Neural cell (in vitro differentiated cells): ENCODE measurements around the gene NAB2. TPM values are rescaled to one million over a fixed set of nuclear protein-coding genes. Genes with fewer than 3 reads are reported as not detected.

ENCODE experiments used
- H2AFZ ChIP-seq: fragments of 200-600, 300-800 bp; sonication (generic), shearing (Covaris generic); 2 replicates; pipeline ENCODE4 v1.6.0; 2014; ENCODE audit warnings: low read depth, mild to moderate bottlenecking, antibody characterized with exemption, low read length, moderate library complexity
- H3F3A ChIP-seq: fragments of 200-600 bp; shearing (Covaris generic); 2 replicates; pipeline ENCODE4 v1.6.1; 2016; ENCODE audit warnings: mild to moderate bottlenecking, moderate library complexity, mixed read lengths, antibody characterized with exemption, low read length; ENCODE audit not compliant: insufficient read depth, poor library complexity, severe bottlenecking
- H3K27ac ChIP-seq: fragments of 200-600, 300-800 bp; sonication (generic), shearing (Covaris generic); 2 replicates; pipeline ENCODE4 v1.5.1; 2014; ENCODE audit warnings: mild to moderate bottlenecking, low read length, moderate library complexity
- H3K27me3 ChIP-seq: fragments of 300-800, 200-600 bp; sonication (generic), shearing (Covaris generic); 2 replicates; pipeline ENCODE4 v1.6.0; 2014; ENCODE audit warnings: mild to moderate bottlenecking, low read depth, low read length, moderate library complexity; ENCODE audit not compliant: insufficient read depth
- H3K36me3 ChIP-seq: fragments of 300-800, 200-600 bp; sonication (generic), shearing (Covaris generic); 2 replicates; pipeline ENCODE4 v1.5.1; 2014; ENCODE audit warnings: mild to moderate bottlenecking, antibody characterized with exemption, low read length, moderate library complexity; ENCODE audit not compliant: insufficient read depth
- H3K4me2 ChIP-seq: fragments of 300-800, 200-600 bp; sonication (generic), shearing (Covaris generic); 2 replicates; pipeline ENCODE4 v1.6.0; 2014; ENCODE audit warnings: mild to moderate bottlenecking, low read length
- H3K4me3 ChIP-seq: fragments of 300-800, 200-600 bp; sonication (generic), shearing (Covaris generic); 2 replicates; pipeline ENCODE4 v1.5.1; 2014; ENCODE audit warnings: mild to moderate bottlenecking, low read length, moderate library complexity
- H3K79me2 ChIP-seq: fragments of 200-600 bp; shearing (Covaris generic); replicated peaks from 2 replicates; pipeline ENCODE4 v1.6.0; 2014; ENCODE audit warnings: mild to moderate bottlenecking, low read length, moderate library complexity; ENCODE audit not compliant: insufficient read depth
- H3K9ac ChIP-seq: fragments of 300-800, 200-600 bp; sonication (generic), shearing (Covaris generic); 2 replicates; pipeline ENCODE4 v1.6.1; 2016; ENCODE audit warnings: mild to moderate bottlenecking, low read length, mixed read lengths
- H3K9me2 ChIP-seq: fragments of 200-600 bp; shearing (Covaris generic); 2 replicates; pipeline ENCODE4 v1.6.1; 2016; ENCODE audit warnings: mild to moderate bottlenecking, low read length, mixed read lengths; ENCODE audit not compliant: insufficient read depth
- H3K9me3 ChIP-seq: fragments of 200-600, 300-800 bp; sonication (generic), shearing (Covaris generic); 2 replicates; pipeline ENCODE4 v1.6.1; 2016; ENCODE audit warnings: mild to moderate bottlenecking, mixed run types, low read length, moderate library complexity, mixed read lengths
- H4K20me1 ChIP-seq: fragments of 200-600 bp; shearing (Covaris generic); 2 replicates; pipeline ENCODE4 v1.6.1; 2016; ENCODE audit warnings: mild to moderate bottlenecking, mixed run types; ENCODE audit not compliant: insufficient read depth
- EP300 ChIP-seq: fragments of 450-650 bp; conservative IDR thresholded peaks from 2 replicates; pipeline ENCODE4 v1.6.1; 2014; ENCODE audit warnings: antibody characterized with exemption, mild to moderate bottlenecking, moderate library complexity; ENCODE audit not compliant: poor library complexity, severe bottlenecking
- EZH2 ChIP-seq: fragments of 200-600, 300-800 bp; shearing (Covaris generic), sonication (generic); IDR thresholded peaks from 2 replicates; pipeline ENCODE4 v1.6.1; 2014; ENCODE audit warnings: antibody characterized with exemption, low read length, borderline replicate concordance, mild to moderate bottlenecking; ENCODE audit not compliant: insufficient read depth, poor library complexity, severe bottlenecking
- MXI1 ChIP-seq: fragments of 450-650 bp; conservative IDR thresholded peaks from 2 replicates; pipeline ENCODE4 v1.6.1; 2014; ENCODE audit warnings: antibody characterized with exemption, mild to moderate bottlenecking; ENCODE audit not compliant: poor library complexity, severe bottlenecking
- POLR2AphosphoS5 ChIP-seq: IDR thresholded peaks from 2 replicates; pipeline ENCODE4 v1.6.1; 2012
- RAD21 ChIP-seq: fragments of 450-650 bp; conservative IDR thresholded peaks from 2 replicates; pipeline ENCODE4 v1.6.1; 2014; ENCODE audit warnings: antibody characterized with exemption, mild to moderate bottlenecking, moderate library complexity
- SMC3 ChIP-seq: fragments of 450-650 bp; conservative IDR thresholded peaks from 2 replicates; pipeline ENCODE4 v1.6.1; 2014; ENCODE audit warnings: antibody characterized with exemption, mild to moderate bottlenecking, moderate library complexity; ENCODE audit not compliant: poor library complexity
- TAF1 ChIP-seq: IDR thresholded peaks from 2 replicates; pipeline ENCODE4 v1.6.1; 2012; ENCODE audit warnings: low read depth
- polyA plus RNA-seq: library from polyadenylated mRNA; depleted of rRNA; stranded (reverse); fragments of >200 nt; gene quantifications from 2 replicates; pipeline ENCODE4 v1.2.3, GENCODE V29; 2014
- TF ChIP-seq, protein P1 (sequence below): IDR thresholded peaks from 2 replicates; pipeline ENCODE4 v1.6.1; 2012; ENCODE audit warnings: borderline replicate concordance
- TF ChIP-seq, protein P2 (sequence below): fragments of 450-650 bp; IDR thresholded peaks from 2 replicates; pipeline ENCODE4 v1.5.1; 2014; ENCODE audit warnings: antibody characterized with exemption, mild to moderate bottlenecking, moderate library complexity; ENCODE audit not compliant: poor library complexity, severe bottlenecking

Gene NAB2
- polyA plus RNA-seq, 1 donor from 2014 or later = 15.6 TPM

GRCh38 chr12:57044468-57044867, 44.4 kb upstream of the NAB2 start:
- Histone ChIP-seq H3K9ac (no peak overlapping the region), H3K79me2 (no peaks in the 10 kb centered on the region), H3K36me3 (no peaks in the 10 kb centered on the region), H3K4me2 (no peak overlapping the region), H3F3A (no peaks in the 10 kb centered on the region), H3K4me3 (no peak overlapping the region), H2AFZ (no peak overlapping the region), H3K27ac (no peak overlapping the region), H4K20me1 (no peaks in the 10 kb centered on the region), H3K27me3 (no peaks in the 10 kb centered on the region), H3K9me3 (no peaks in the 10 kb centered on the region), H3K9me2 (no peaks in the 10 kb centered on the region)
- TF ChIP-seq TAF1 (no peak), POLR2AphosphoS5 (no peak), EP300 (no peak), SMC3 (no peak), MXI1 (no peak), EZH2 (no peak), RAD21 (no peak)
- TF ChIP-seq, protein P1, sequence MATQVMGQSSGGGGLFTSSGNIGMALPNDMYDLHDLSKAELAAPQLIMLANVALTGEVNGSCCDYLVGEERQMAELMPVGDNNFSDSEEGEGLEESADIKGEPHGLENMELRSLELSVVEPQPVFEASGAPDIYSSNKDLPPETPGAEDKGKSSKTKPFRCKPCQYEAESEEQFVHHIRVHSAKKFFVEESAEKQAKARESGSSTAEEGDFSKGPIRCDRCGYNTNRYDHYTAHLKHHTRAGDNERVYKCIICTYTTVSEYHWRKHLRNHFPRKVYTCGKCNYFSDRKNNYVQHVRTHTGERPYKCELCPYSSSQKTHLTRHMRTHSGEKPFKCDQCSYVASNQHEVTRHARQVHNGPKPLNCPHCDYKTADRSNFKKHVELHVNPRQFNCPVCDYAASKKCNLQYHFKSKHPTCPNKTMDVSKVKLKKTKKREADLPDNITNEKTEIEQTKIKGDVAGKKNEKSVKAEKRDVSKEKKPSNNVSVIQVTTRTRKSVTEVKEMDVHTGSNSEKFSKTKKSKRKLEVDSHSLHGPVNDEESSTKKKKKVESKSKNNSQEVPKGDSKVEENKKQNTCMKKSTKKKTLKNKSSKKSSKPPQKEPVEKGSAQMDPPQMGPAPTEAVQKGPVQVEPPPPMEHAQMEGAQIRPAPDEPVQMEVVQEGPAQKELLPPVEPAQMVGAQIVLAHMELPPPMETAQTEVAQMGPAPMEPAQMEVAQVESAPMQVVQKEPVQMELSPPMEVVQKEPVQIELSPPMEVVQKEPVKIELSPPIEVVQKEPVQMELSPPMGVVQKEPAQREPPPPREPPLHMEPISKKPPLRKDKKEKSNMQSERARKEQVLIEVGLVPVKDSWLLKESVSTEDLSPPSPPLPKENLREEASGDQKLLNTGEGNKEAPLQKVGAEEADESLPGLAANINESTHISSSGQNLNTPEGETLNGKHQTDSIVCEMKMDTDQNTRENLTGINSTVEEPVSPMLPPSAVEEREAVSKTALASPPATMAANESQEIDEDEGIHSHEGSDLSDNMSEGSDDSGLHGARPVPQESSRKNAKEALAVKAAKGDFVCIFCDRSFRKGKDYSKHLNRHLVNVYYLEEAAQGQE = no peak
- TF ChIP-seq, protein P2, sequence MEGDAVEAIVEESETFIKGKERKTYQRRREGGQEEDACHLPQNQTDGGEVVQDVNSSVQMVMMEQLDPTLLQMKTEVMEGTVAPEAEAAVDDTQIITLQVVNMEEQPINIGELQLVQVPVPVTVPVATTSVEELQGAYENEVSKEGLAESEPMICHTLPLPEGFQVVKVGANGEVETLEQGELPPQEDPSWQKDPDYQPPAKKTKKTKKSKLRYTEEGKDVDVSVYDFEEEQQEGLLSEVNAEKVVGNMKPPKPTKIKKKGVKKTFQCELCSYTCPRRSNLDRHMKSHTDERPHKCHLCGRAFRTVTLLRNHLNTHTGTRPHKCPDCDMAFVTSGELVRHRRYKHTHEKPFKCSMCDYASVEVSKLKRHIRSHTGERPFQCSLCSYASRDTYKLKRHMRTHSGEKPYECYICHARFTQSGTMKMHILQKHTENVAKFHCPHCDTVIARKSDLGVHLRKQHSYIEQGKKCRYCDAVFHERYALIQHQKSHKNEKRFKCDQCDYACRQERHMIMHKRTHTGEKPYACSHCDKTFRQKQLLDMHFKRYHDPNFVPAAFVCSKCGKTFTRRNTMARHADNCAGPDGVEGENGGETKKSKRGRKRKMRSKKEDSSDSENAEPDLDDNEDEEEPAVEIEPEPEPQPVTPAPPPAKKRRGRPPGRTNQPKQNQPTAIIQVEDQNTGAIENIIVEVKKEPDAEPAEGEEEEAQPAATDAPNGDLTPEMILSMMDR = no peak

DNA sequence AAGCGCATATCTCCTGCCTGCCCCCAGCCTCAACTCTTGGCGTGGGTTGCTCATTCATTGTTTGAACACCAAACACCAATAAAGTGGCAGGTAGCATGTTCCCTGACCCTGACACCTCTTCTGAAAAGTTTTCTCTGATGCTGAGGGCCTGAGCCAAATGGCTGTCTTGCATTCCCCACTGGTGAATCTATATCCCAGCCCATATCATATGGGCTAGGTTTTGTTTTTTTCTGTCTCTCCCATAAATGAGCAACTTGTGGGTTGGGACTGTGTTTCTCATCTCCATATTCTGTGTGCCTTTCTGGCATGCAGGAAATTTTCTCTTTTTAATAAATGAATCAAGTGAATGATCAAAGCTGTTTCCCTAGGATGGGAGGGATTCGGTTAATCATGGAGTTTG, 44.0 kb upstream of the NAB2 start:
- TF ChIP-seq MXI1 = no peak
- TF ChIP-seq, protein P1 = no peak
- TF ChIP-seq TAF1 = no peak
- TF ChIP-seq EP300 = no peak
- TF ChIP-seq SMC3 = no peak
- TF ChIP-seq RAD21 = no peak
- TF ChIP-seq POLR2AphosphoS5 = no peak
- TF ChIP-seq, protein P2 = no peak
- TF ChIP-seq EZH2 = no peak

More for the DNA sequence above, 44.0 kb upstream of the NAB2 start:
- no peaks in the 10 kb centered on the region for H4K20me1 ChIP-seq
- no peak overlapping the region for H3K9ac ChIP-seq
- no peak overlapping the region for H3K27ac ChIP-seq
- no peaks in the 10 kb centered on the region for H3F3A ChIP-seq
- no peak overlapping the region for H2AFZ ChIP-seq
- no peaks in the 10 kb centered on the region for H3K36me3 ChIP-seq
- no peaks in the 10 kb centered on the region for H3K9me3 ChIP-seq
- H3K79me2 ChIP-seq = no peaks in the 10 kb centered on the region
- H3K4me3 ChIP-seq = no peak overlapping the region
- H3K4me2 ChIP-seq = no peak overlapping the region
- no peaks in the 10 kb centered on the region for H3K9me2 ChIP-seq
- H3K27me3 ChIP-seq = no peaks in the 10 kb centered on the region
